Panc1 (cell line): ENCODE data around the gene TRAF5. TPM values are rescaled to one million over a fixed set of nuclear protein-coding genes. Genes with fewer than 3 reads are reported as not detected.
"Not testable (repeated sequence)": the region's sequence is repeated elsewhere in the genome, so short reads cannot be mapped to it uniquely, and the experiment has no call there.

ENCODE experiments used
- ATAC-seq: fragments of 200-7000 bp; cut with Tn5 transposase; 2 replicates; pipeline ENCODE4 v1.9.1; 2020; ENCODE audit warnings: mild to moderate bottlenecking, moderate library complexity
- BruUV-seq: library from RNA; stranded (reverse); fragments of 400-500 nt; replicated peaks from 2 replicates; lab custom pipeline; 2021; lab: Mats Ljungman, UMichigan
- CTCF ChIA-PET: fragments of 300-600 bp; sonication (Branson Sonifier 250); formaldehyde crosslinking; loops from one replicate; lab custom pipeline; 2022; ENCODE audit warnings: antibody characterized with exemption; lab: Charles Lee
- POLR2A ChIA-PET: fragments of 300-600 bp; sonication (Branson Sonifier 250); formaldehyde crosslinking; loops from one replicate; lab custom pipeline; 2022; ENCODE audit warnings: antibody characterized with exemption; lab: Charles Lee
- DNase-seq: peaks from one replicate; pipeline ENCODE4 v3.0.0-alpha.2; 2010; ENCODE audit warnings: low read depth, low spot score
- H3K27ac ChIP-seq: 2 replicates; pipeline ENCODE4 v1.5.1; 2011; ENCODE audit warnings: mild to moderate bottlenecking, low read length, inconsistent platforms
- H3K27me3 ChIP-seq: fragments of 200-500 bp; sonication (Bioruptor generic); 2 replicates; pipeline ENCODE4 v1.6.0; 2014; ENCODE audit warnings: low read length, inconsistent platforms; ENCODE audit not compliant: control insufficient read depth, insufficient read depth
- H3K36me3 ChIP-seq: fragments of 200-500 bp; sonication (Bioruptor generic); 2 replicates; pipeline ENCODE4 v1.5.1; 2014; ENCODE audit warnings: inconsistent platforms, mild to moderate bottlenecking, low read length, moderate library complexity; ENCODE audit not compliant: control insufficient read depth, insufficient read depth
- H3K4me1 ChIP-seq: 2 replicates; pipeline ENCODE4 v1.5.1; 2011; ENCODE audit warnings: inconsistent platforms, mild to moderate bottlenecking, low read length, moderate library complexity; ENCODE audit not compliant: control insufficient read depth, insufficient read depth
- H3K4me3 ChIP-seq, 2 experiments: 2 replicates each; pipeline ENCODE4 v1.5.1; 2011 to 2012; ENCODE audit warnings: low read depth in 2 of 2, low read length in 2 of 2, mild to moderate bottlenecking in 2 of 2, inconsistent platforms in 1 of 2, moderate library complexity in 1 of 2
- H3K9me3 ChIP-seq: fragments of 200-500 bp; sonication (Bioruptor generic); 2 replicates; pipeline ENCODE4 v1.5.1; 2014; ENCODE audit warnings: low read depth, mild to moderate bottlenecking, inconsistent platforms, low read length, moderate library complexity; ENCODE audit not compliant: control insufficient read depth, insufficient read depth
- CTCF ChIP-seq: fragments of 450-650 bp; IDR thresholded peaks from 2 replicates; pipeline ENCODE4 v1.5.1; 2017; ENCODE audit warnings: mild to moderate bottlenecking
- POLR2AphosphoS5 ChIP-seq: IDR thresholded peaks from 2 replicates; pipeline ENCODE4 v1.6.1; 2012; ENCODE audit warnings: mild to moderate bottlenecking, low read depth, low read length, moderate library complexity
- REST ChIP-seq, 2 experiments: IDR thresholded peaks; 2 replicates each; pipeline ENCODE4 v1.6.1; 2011 to 2012; ENCODE audit warnings: low read depth in 2 of 2, control low read depth in 1 of 2, low read length in 1 of 2, mild to moderate bottlenecking in 1 of 2, moderate library complexity in 1 of 2; ENCODE audit not compliant: insufficient read depth in 1 of 2
- SIN3A ChIP-seq: IDR thresholded peaks from 2 replicates; pipeline ENCODE4 v1.6.1; 2012; ENCODE audit warnings: low read depth, mild to moderate bottlenecking, low read length, moderate library complexity, borderline replicate concordance; ENCODE audit not compliant: insufficient read depth
- TCF7L2 ChIP-seq: IDR thresholded peaks from 2 replicates; pipeline ENCODE4 v1.6.1; 2011; ENCODE audit warnings: mild to moderate bottlenecking, low read depth, low read length, inconsistent platforms
- in situ Hi-C: cut with HindIII; loops from 2 replicates; pipeline ENCODE4 v1.10.0; 2016; ENCODE audit warnings: low sequenced_read_pairs, low pct_unique_long_range_greater_than_20kb
- intact Hi-C: fragments of 100-400 bp; cut with micrococcal nuclease; formaldehyde crosslinking; loops from one replicate; pipeline ENCODE4 v1.10.0; 2022; ENCODE audit not compliant: unreplicated experiment
- total RNA-seq: library from RNA; stranded (reverse); gene quantifications from one replicate; pipeline ENCODE4 v1.2.1, GENCODE V29; 2021; ENCODE audit not compliant: unreplicated experiment

TRAF5 gene
- total RNA-seq, 1 experiment from 2014 or later, result 10.5 TPM

- DNase-seq (no peak), ATAC-seq (no peak)
- H3K27me3 ChIP-seq, result no peaks in the 10 kb centered on the region
- CTCF ChIA-PET, result no interaction called here
- H3K4me3 ChIP-seq, result no peak overlapping the region
- BruUV-seq, result no TSS peak
- H3K36me3 ChIP-seq, result peaks cover 3% of the 10 kb centered on the region; the same call in 1 of the 2 replicates
- in situ Hi-C loops (no loop called here), intact Hi-C loops (loop anchor here (10.0 kb wide), 1 partner anchor 60 kb away; the partner anchor contains the start of gene TRAF5)
- H3K4me1 ChIP-seq, result 0 out of 2 replicates have a peak, but pooled peaks cover 6% of the 10 kb centered on the region
- H3K9me3 ChIP-seq, result no peaks in the 10 kb centered on the region
- TF ChIP-seq TCF7L2 (no peak), SIN3A (no peak), POLR2AphosphoS5 (no peak), CTCF (no peak), REST (IDR thresholded peaks at IDR 0.05; ENCODE audit: insufficient read depth in 1 of 2, low read depth in 2 of 2, low read length in 1 of 2) (no peak)
- POLR2A ChIA-PET, result no interaction called here
- H3K27ac ChIP-seq, result no peak overlapping the region
Measured at GRCh38 chr1:211384524-211384923, 57.9 kb downstream of the TRAF5 start.

GRCh38 chr1:211386921-211387320 is 60.3 kb downstream of the TRAF5 start:
- Histone ChIP-seq H3K9me3 (no peaks in the 10 kb centered on the region), H3K27me3 (no peaks in the 10 kb centered on the region), H3K4me3 (no peak overlapping the region), H3K4me1 (0 out of 2 replicates have a peak, but pooled peaks cover 6% of the 10 kb centered on the region), H3K27ac (no peak overlapping the region), H3K36me3 (peaks cover 3% of the 10 kb centered on the region; the same call in 1 of the 2 replicates)
- no TSS peak for BruUV-seq
- TF ChIP-seq CTCF, result no peak
- no peak for TF ChIP-seq SIN3A
- no peak for TF ChIP-seq REST (IDR thresholded peaks at IDR 0.05; ENCODE audit: insufficient read depth in 1 of 2, low read depth in 2 of 2, low read length in 1 of 2)
- no peak for TF ChIP-seq POLR2AphosphoS5
- TF ChIP-seq TCF7L2, result no peak
- no peak for DNase-seq
- ATAC-seq, result no peak
- intact Hi-C loops, result loop anchor here (10.0 kb wide), 1 partner anchor 62 kb away; the partner anchor contains the start of gene TRAF5
- ChIA-PET POLR2A (no interaction called here), CTCF (no interaction called here)
- in situ Hi-C loops, result no loop called here

- H3K27ac ChIP-seq, H3K27me3 ChIP-seq, ATAC-seq, H3K4me3 ChIP-seq, DNase-seq, H3K36me3 ChIP-seq, POLR2A ChIA-PET, CTCF ChIA-PET, intact Hi-C loops, BruUV-seq, H3K9me3 ChIP-seq, H3K4me1 ChIP-seq, in situ Hi-C loops: not testable (repeated sequence)
Measured at GRCh38 chr1:211390829-211391228, 64.2 kb downstream of the TRAF5 start.
